NB4 (cell line): ENCODE measurements around the gene MESD.

Source experiments
- DNase-seq: peaks from one replicate; pipeline ENCODE4 v3.0.0; 2010; ENCODE audit warnings: low read depth
- H3K4me3 ChIP-seq: one replicate; pipeline ENCODE4 v1.5.1; 2011; ENCODE audit warnings: mild to moderate bottlenecking, low read depth, low read length, moderate library complexity
- MAX ChIP-seq: IDR thresholded peaks from 2 replicates; pipeline ENCODE4 v1.6.1; 2011; ENCODE audit warnings: low read depth, low read length
- MYC ChIP-seq: IDR thresholded peaks from 2 replicates; pipeline ENCODE4 v1.6.1; 2011; ENCODE audit warnings: low read depth, low read length
- POLR2A ChIP-seq: IDR thresholded peaks from 2 replicates; pipeline ENCODE4 v1.6.1; 2011; ENCODE audit warnings: mild to moderate bottlenecking; ENCODE audit not compliant: insufficient read length; ENCODE audit errors: extremely low read depth
- TF ChIP-seq, protein P1 (sequence below): IDR thresholded peaks from one replicate; pipeline ENCODE4 v1.5.1; 2012; ENCODE audit warnings: low read depth, low read length

The MESD gene

DNA sequence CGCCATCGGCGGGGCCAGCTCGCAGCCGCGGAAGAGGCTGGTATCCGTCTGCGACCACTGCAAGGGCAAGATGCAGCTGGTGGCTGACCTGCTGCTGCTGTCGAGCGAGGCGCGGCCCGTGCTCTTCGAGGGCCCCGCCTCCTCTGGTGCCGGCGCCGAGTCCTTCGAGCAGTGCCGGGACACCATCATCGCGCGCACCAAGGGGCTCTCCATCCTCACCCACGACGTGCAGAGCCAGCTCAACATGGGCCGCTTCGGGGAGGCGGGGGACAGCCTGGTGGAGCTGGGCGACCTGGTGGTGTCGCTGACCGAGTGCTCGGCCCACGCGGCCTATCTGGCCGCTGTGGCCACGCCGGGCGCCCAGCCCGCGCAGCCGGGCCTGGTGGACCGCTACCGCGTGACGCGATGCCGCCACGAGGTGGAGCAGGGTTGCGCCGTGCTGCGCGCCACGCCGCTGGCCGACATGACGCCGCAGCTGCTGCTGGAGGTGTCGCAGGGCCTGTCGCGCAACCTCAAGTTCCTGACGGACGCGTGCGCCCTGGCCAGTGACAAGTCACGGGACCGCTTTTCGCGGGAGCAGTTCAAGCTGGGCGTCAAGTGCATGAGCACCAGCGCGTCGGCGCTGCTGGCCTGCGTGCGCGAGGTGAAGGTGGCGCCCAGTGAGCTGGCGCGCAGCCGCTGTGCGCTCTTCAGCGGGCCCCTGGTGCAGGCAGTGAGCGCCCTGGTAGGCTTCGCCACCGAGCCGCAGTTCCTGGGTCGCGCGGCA lies 12.9 kb upstream of the MESD start:
- no peak for DNase-seq
- H3K4me3 ChIP-seq, result no peak overlapping the region
- no peak for TF ChIP-seq POLR2A
- TF ChIP-seq MYC, result no peak
- TF ChIP-seq MAX, result no peak
- TF ChIP-seq, protein P1, sequence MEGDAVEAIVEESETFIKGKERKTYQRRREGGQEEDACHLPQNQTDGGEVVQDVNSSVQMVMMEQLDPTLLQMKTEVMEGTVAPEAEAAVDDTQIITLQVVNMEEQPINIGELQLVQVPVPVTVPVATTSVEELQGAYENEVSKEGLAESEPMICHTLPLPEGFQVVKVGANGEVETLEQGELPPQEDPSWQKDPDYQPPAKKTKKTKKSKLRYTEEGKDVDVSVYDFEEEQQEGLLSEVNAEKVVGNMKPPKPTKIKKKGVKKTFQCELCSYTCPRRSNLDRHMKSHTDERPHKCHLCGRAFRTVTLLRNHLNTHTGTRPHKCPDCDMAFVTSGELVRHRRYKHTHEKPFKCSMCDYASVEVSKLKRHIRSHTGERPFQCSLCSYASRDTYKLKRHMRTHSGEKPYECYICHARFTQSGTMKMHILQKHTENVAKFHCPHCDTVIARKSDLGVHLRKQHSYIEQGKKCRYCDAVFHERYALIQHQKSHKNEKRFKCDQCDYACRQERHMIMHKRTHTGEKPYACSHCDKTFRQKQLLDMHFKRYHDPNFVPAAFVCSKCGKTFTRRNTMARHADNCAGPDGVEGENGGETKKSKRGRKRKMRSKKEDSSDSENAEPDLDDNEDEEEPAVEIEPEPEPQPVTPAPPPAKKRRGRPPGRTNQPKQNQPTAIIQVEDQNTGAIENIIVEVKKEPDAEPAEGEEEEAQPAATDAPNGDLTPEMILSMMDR, result no peak

DNA sequence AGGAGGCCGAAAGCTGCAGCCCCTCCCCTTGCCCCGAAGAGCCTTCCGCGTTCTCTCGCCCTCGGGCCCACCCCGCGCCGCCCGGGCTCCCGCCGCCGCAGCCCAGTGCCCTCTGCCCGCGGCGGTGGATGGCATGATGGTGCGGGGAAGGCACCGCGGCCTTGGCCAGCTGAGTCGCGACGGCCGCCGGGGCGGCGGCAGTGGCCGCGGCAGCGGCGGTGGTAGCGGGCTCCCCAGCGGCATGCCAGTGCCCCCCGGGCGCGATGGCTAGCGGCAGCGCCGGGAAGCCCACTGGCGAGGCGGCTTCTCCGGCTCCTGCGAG lies 12.4 kb upstream of the MESD start:
- DNase-seq, result no peak
- H3K4me3 ChIP-seq, result peak overlapping the region; percentile 42
- TF ChIP-seq, protein P1, result no peak
- no peak for TF ChIP-seq MYC
- no peak for TF ChIP-seq MAX
- no peak for TF ChIP-seq POLR2A

- peak; percentile 69 for DNase-seq
- TF ChIP-seq POLR2A (no peak), MAX (no peak; the same call in none of the 2 replicates), MYC (peak; percentile 4; the same call in 1 of the 2 replicates)
- TF ChIP-seq, protein P1, result no peak
- H3K4me3 ChIP-seq, result peak overlapping the region; percentile 85
Measured at GRCh38 chr15:81001152-81002008, 11.8 kb upstream of the MESD start.

DNA sequence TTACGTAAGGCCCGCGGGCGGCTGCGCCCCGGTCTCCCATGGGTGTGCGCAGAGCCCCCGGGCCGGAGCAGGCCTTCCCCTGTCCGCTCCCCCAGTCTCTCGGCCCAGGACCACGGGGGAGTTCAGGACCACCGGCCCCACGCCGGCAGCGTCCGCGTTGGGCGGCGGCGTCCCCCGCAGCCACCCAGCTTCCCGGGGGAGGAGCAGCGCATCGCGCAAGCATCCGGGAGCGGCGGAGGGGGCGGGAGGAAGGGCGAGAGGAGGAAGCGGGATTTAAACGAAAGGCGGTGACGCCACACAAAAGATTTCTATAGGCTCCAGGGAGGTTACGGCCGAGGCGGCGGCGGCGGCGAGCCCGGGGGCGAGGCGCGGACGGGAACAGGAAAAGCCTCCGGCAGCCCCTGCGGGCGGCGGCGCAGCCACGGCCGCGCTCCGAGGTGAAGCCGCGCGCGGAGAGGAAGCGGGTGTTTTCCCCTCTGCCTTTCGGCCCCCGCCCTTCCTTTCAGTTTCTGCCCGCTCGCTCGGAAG lies 11.1 kb upstream of the MESD start, which contains the start of gene TLNRD1:
Gene TLNRD1 (plus strand): TSS at position 300 of the 528 bp plus-strand sequence. CDS start 1,349 bp downstream, outside the sequence.
- DNase-seq, result peak; percentile 96
- peak within 1 kb of the TSS; percentile 85 for H3K4me3 ChIP-seq
- TF ChIP-seq, protein P1, result no peak
- TF ChIP-seq MAX, result peak; percentile 35; the same call in 1 of the 2 replicates
- peak; percentile 94 for TF ChIP-seq POLR2A

- DNase-seq, result peak; percentile 46
- H3K4me3 ChIP-seq, result peak overlapping the region; percentile 85
- no peak; the same call in 1 of the 2 replicates for TF ChIP-seq MYC
Measured at GRCh38 chr15:81000144-81000623, 10.6 kb upstream of the MESD start.

GRCh38 chr15:80999623-81000036 lies 10.0 kb upstream of the MESD start:
- DNase-seq, result peak; percentile 44
- H3K4me3 ChIP-seq, result peak overlapping the region; percentile 85
- TF ChIP-seq POLR2A (no peak), MYC (no peak), MAX (no peak)
- TF ChIP-seq, protein P1, result no peak
